Uterus (tissue), 2 donors: ENCODE results near the gene ST3GAL6.

ENCODE experiments used
- CTCF ChIP-seq, 4 experiments: fragments of 200-600 bp in 2 of 4; fragments of 450-650 bp in 2 of 4; sonication (generic) in 2 of 4; IDR thresholded peaks; one replicate each; pipeline ENCODE4 v1.5.1; 2016 to 2019; ENCODE audit warnings: antibody characterized with exemption in 4 of 4, mild to moderate bottlenecking in 2 of 4, moderate library complexity in 1 of 4
- POLR2A ChIP-seq, 2 donors: fragments of 450-650 bp; IDR thresholded peaks; one replicate each; pipeline ENCODE4 v1.6.1; 2016; ENCODE audit warnings: antibody characterized with exemption in 2 of 2, mild to moderate bottlenecking in 1 of 2, moderate library complexity in 1 of 2

- no peak for TF ChIP-seq CTCF (IDR thresholded peaks at IDR 0.05)
- no peak for TF ChIP-seq POLR2A (IDR thresholded peaks at IDR 0.05)
These were observed 35.7 kb downstream of the ST3GAL6 start for GRCh38 chr3:98798820-98799219.
